CD4-positive, alpha-beta T cell (primary cell): ENCODE results near the gene B3GAT3. TPM values are rescaled to one million over a fixed set of nuclear protein-coding genes. Genes with fewer than 3 reads are reported as not detected.
A peak's percentile ranks its signal among the peaks of the same experiment; 100 is the strongest.

Experiments
- ATAC-seq: fragments of 200-7000 bp; cut with Tn5 transposase; one replicate; pipeline ENCODE4 v1.10.0; 2022; ENCODE audit warnings: mild to moderate bottlenecking; ENCODE audit not compliant: poor library complexity
- CTCF ChIA-PET: fragments of 350-600 bp; sonication (Branson Sonifier 250); formaldehyde crosslinking; loops from one replicate; lab custom pipeline; 2021; ENCODE audit warnings: antibody characterized with exemption, inconsistent platforms; lab: Charles Lee
- POLR2A ChIA-PET: fragments of 350-600 bp; sonication (Branson Sonifier 250); formaldehyde crosslinking; loops from one replicate; lab custom pipeline; 2021; ENCODE audit warnings: antibody characterized with exemption, inconsistent platforms; lab: Charles Lee
- DNase-seq, 14 experiments: peaks; one replicate each; pipeline ENCODE4 v3.0.0-alpha.2; 2013 to 2020; ENCODE audit warnings: mixed read lengths in 2 of 14
- H3K27ac ChIP-seq, 2 donors: one replicate each; pipeline versions ENCODE4 v1.5.1 to v1.7.0; 2013; ENCODE audit warnings: low read length in 2 of 2, low read depth in 1 of 2, mild to moderate bottlenecking in 1 of 2
- H3K27me3 ChIP-seq, 2 experiments: 1 replicate in 1 of 2; 2 replicates in 1 of 2; pipeline versions ENCODE4 v1.6.1 to v1.7.0; 2013; ENCODE audit warnings: low read length in 2 of 2, control low read depth in 1 of 2, mild to moderate bottlenecking in 1 of 2, moderate library complexity in 1 of 2; ENCODE audit not compliant: insufficient read depth in 2 of 2, control insufficient read depth in 1 of 2
- H3K36me3 ChIP-seq: one replicate; pipeline ENCODE4 v1.6.1; 2013; ENCODE audit warnings: low read length, control low read depth; ENCODE audit not compliant: insufficient read depth
- H3K4me1 ChIP-seq: one replicate; pipeline ENCODE4 v1.6.1; 2013; ENCODE audit warnings: low read length, control low read depth; ENCODE audit not compliant: insufficient read depth
- H3K4me3 ChIP-seq: one replicate; pipeline ENCODE4 v1.5.1; 2013; ENCODE audit warnings: mild to moderate bottlenecking, low read length, moderate library complexity
- H3K9me3 ChIP-seq, 2 experiments: 1 replicate in 1 of 2; 2 replicates in 1 of 2; pipeline versions ENCODE4 v1.6.1 to v1.7.0; 2013; ENCODE audit warnings: low read length in 2 of 2, mild to moderate bottlenecking in 2 of 2, control low read depth in 1 of 2, moderate library complexity in 1 of 2; ENCODE audit not compliant: control insufficient read depth in 1 of 2, insufficient read depth in 1 of 2
- H3K27ac Mint-ChIP-seq: one replicate; pipeline ENCODE4 v1.8.0; 2020; ENCODE audit warnings: mixed read lengths
- H3K27me3 Mint-ChIP-seq: one replicate; pipeline ENCODE4 v1.8.0; 2021; ENCODE audit warnings: mixed read lengths
- H3K36me3 Mint-ChIP-seq: one replicate; pipeline ENCODE4 v1.8.0; 2021; ENCODE audit warnings: low read depth, mixed read lengths
- H3K4me1 Mint-ChIP-seq: one replicate; pipeline ENCODE4 v1.8.0; 2021; ENCODE audit warnings: low read depth, mixed read lengths
- H3K4me3 Mint-ChIP-seq: one replicate; pipeline ENCODE4 v1.8.0; 2020; ENCODE audit warnings: mild to moderate bottlenecking, mixed read lengths
- H3K9me3 Mint-ChIP-seq: one replicate; pipeline ENCODE4 v1.8.0; 2020; ENCODE audit warnings: mixed read lengths
- intact Hi-C, 2 experiments: fragments of 100-400 bp; cut with DNase I in 1 of 2; cut with micrococcal nuclease in 1 of 2; formaldehyde crosslinking; loops; one replicate each; pipeline versions ENCODE4 v1.15.1 to v1.9.0; 2023 to 2025; cut with DNase I, micrococcal nuclease
- total RNA-seq, 174 experiments: library from RNA in 2 of 174; stranded (reverse) in 2 of 174; gene quantifications; one replicate each; pipeline ENCODE4 v1.2.3 and lab custom pipeline; 2021 to 2026
- TF ChIP-seq, protein P1 (sequence below): fragments of 200-600 bp; IDR thresholded peaks from one replicate; pipeline ENCODE4 v1.8.0; 2022; ENCODE audit warnings: antibody characterized with exemption, mild to moderate bottlenecking

B3GAT3 gene
- total RNA-seq, 2 experiments from 2014 or later = 47.2 to 49.5 TPM

DNA sequence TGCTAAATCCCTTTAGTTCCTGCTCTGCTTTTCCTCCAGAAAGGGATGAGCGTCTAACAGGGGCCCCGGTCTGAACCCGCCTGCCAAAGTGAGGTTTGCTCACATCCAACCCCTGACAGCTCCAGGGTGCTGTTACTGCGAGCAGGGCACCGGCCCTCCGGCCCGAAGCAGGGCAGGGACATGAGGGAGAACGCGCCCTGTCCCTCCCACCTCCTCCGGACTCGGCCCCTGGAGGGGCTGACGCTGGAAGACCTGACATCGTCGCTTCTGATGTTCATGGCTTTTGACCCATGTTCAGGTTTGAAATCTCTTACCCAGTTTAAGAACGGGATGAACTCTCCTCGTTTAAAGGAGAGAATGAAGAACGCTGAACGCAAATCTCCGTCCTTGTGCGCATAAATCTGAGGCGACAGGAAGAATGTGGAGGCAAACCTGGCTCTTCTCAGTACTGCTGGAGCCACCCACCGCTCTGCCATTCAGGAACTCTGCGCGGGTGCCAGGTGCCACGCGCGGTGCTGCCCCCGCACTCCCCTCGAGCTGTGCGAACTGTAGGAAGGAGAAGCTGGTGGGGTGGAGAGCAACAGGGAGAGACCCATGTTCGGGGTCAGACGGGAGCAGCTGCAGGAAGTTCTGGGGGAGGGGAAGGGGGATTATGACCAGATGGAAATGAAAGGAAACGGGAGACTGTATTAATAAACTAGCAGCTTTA is 47.3 kb downstream of the B3GAT3 start:
- Mint-ChIP-seq H3K4me1 (peaks cover 53% of the 10 kb centered on the region), H3K27ac (peak overlapping the region; percentile 89), H3K9me3 (no peaks in the 10 kb centered on the region), H3K4me3 (peak overlapping the region; percentile 93), H3K36me3 (peaks cover 91% of the 10 kb centered on the region), H3K27me3 (no peaks in the 10 kb centered on the region)
- CTCF ChIA-PET = interaction anchor here (1.3 to 3.0 kb wide), 6 partner anchors 14 to 213 kb away, joined by 3 to 14 read pairs (median 10); partner anchors contain the start of genes TMEM179B and TUT1
- Histone ChIP-seq H3K36me3 (peaks cover 62% of the 10 kb centered on the region), H3K27me3 (no peaks in the 10 kb centered on the region), H3K4me3 (peak overlapping the region; percentile 82), H3K27ac (peak overlapping the region; percentile 59 to 68), H3K9me3 (no peaks in the 10 kb centered on the region), H3K4me1 (peaks cover 48% of the 10 kb centered on the region)
- ATAC-seq = peak; percentile 7
- TF ChIP-seq, protein P1, sequence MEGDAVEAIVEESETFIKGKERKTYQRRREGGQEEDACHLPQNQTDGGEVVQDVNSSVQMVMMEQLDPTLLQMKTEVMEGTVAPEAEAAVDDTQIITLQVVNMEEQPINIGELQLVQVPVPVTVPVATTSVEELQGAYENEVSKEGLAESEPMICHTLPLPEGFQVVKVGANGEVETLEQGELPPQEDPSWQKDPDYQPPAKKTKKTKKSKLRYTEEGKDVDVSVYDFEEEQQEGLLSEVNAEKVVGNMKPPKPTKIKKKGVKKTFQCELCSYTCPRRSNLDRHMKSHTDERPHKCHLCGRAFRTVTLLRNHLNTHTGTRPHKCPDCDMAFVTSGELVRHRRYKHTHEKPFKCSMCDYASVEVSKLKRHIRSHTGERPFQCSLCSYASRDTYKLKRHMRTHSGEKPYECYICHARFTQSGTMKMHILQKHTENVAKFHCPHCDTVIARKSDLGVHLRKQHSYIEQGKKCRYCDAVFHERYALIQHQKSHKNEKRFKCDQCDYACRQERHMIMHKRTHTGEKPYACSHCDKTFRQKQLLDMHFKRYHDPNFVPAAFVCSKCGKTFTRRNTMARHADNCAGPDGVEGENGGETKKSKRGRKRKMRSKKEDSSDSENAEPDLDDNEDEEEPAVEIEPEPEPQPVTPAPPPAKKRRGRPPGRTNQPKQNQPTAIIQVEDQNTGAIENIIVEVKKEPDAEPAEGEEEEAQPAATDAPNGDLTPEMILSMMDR = no peak
- intact Hi-C loops = loop anchor here (1.0 to 2.0 kb wide), 2 partner anchors 16 to 17 kb away; partner anchors contain the start of gene TUT1 (in 2 of the 2)
- POLR2A ChIA-PET = interaction anchor here (0.6 to 5.8 kb wide), 50 partner anchors 9 to 1743 kb away, joined by 3 to 127 read pairs (median 5); partner anchors contain the start of genes AHNAK, B3GAT3, C11orf98 and CSKMT
- DNase-seq = peak in 3 of 14 experiments; percentile 24 to 46 (median 41)

DNA sequence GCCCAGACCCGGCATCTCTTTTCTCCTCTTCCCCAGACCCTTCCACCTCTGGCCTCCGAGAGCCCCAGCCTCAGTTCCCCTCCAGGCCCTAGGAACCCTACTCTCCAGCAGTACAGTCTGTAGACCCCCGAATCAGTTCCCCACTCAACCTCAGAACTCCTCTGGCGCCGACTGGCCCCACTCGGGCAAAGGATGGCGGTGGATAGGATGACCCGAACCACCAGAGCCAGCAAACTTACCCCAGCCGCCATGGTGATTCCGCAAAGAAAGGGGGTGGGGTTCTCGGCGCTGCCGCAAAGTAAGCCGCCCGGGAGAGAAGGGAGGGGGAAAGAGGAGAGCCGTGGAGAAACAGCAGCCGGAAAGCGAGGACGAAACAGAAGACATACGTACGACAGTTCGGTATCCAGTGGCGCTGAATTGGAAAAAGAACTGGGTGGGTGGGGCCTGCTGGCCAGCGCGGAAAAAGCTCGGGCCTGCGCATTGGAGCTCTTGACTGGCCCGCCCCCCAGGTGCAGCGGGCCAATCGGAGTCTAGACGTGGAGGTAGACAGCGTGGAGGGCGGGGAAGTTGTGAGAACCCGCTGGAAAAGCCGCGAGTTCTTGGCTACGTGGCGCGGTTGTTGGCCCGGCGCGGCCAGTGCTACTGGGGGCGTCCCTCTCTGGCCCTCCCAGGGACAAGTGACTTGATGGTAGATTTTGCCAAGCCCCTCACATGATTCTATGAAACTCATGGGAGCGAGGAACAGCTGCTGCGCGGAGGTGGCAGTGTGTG is 48.0 kb downstream of the B3GAT3 start, which contains the start of gene EEF1G:
Gene EEF1G (minus strand): TSS at position 300 of the 771 bp plus-strand sequence. CDS start 49 bp downstream, at position 251.
- CTCF ChIA-PET = interaction anchor here (1.3 to 3.0 kb wide), 7 partner anchors 13 to 214 kb away, joined by 3 to 14 read pairs (median 9); partner anchors contain the start of genes MTA2, TMEM179B and TUT1
- peak; percentile 94 for ATAC-seq
- peaks cover 62% of the 10 kb centered on the region for H3K36me3 ChIP-seq

More for the DNA sequence above, 48.0 kb downstream of the B3GAT3 start, which contains the start of gene EEF1G:
- peaks cover 89% of the 10 kb centered on the region for H3K36me3 Mint-ChIP-seq
- H3K27ac Mint-ChIP-seq = peak within 1 kb of the TSS; percentile 89
- H3K4me3 Mint-ChIP-seq = peak within 1 kb of the TSS; percentile 93
- TF ChIP-seq, protein P1 = no peak
- POLR2A ChIA-PET = interaction anchor here (0.6 to 5.8 kb wide), 49 partner anchors 9 to 1744 kb away, joined by 3 to 127 read pairs (median 5); partner anchors contain the start of genes AHNAK, B3GAT3, C11orf98 and CSKMT
- no peaks in the 10 kb centered on the region for H3K9me3 ChIP-seq
- intact Hi-C loops = loop anchor here (1.0 to 2.0 kb wide), 3 partner anchors 17 to 22 kb away; partner anchors contain the start of gene TUT1 (in 2 of the 2)
- peak within 1 kb of the TSS; percentile 82 for H3K4me3 ChIP-seq
- H3K27me3 Mint-ChIP-seq = no peaks in the 10 kb centered on the region
- peak; percentile 95 to 100 (median 97) for DNase-seq
- H3K4me1 ChIP-seq = peaks cover 48% of the 10 kb centered on the region
- peak within 1 kb of the TSS; percentile 76 to 83 for H3K27ac ChIP-seq
- H3K4me1 Mint-ChIP-seq = peaks cover 55% of the 10 kb centered on the region
- no peaks in the 10 kb centered on the region for H3K27me3 ChIP-seq
- H3K9me3 Mint-ChIP-seq = no peaks in the 10 kb centered on the region
